Measurements from ENCODE around the gene HVCN1. TPM values are rescaled to one million over a fixed set of nuclear protein-coding genes. Genes with fewer than 3 reads are reported as not detected.

Gene HVCN1, protein sequence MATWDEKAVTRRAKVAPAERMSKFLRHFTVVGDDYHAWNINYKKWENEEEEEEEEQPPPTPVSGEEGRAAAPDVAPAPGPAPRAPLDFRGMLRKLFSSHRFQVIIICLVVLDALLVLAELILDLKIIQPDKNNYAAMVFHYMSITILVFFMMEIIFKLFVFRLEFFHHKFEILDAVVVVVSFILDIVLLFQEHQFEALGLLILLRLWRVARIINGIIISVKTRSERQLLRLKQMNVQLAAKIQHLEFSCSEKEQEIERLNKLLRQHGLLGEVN
- total RNA-seq = 6.8 TPM

DNA sequence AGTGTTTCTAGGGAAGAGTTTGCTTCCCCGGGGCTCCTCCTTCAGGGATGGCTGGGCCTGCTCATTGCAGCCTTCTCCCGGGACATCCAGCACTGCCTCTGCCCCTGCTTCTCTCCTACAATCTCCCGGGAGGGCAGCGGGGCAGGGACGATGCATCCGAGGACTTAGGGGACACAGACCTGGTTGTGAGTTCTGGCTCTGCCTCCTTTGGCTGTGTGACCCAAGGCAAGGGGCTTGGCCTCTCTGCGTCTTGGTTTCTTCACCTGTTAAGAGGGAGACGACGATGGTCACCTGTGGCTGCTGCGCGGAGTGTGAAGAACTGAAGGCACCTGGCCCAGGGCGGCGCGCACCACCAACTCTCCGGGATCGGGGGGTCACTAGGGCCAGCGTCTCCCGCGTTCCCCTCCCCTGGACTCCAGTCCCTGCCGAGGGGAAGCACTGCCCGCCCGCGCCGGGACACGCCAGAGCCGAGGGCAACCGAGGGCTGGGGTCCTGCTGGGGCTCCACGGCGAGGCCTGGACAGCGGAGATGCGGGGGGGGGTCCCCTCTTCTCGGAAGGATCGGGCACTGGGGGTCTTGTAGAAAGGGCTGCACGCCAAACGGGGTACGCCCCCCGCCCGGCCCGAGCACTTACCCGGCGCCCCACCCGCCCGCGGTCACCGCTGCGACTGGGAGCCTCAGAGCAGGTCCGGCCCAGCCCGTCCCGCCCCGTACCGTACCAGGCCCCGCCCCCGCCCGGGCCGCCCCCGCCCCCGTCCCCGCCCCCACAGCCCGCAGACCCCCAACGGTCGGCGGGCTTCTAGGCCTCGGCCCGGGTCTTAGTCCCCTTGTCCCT lies at the start of gene HVCN1:
Gene HVCN1, minus strand, starts transcription at position 670 of the 835 bp plus-strand sequence. CDS start 5,870 bp downstream, outside the sequence.

DNA sequence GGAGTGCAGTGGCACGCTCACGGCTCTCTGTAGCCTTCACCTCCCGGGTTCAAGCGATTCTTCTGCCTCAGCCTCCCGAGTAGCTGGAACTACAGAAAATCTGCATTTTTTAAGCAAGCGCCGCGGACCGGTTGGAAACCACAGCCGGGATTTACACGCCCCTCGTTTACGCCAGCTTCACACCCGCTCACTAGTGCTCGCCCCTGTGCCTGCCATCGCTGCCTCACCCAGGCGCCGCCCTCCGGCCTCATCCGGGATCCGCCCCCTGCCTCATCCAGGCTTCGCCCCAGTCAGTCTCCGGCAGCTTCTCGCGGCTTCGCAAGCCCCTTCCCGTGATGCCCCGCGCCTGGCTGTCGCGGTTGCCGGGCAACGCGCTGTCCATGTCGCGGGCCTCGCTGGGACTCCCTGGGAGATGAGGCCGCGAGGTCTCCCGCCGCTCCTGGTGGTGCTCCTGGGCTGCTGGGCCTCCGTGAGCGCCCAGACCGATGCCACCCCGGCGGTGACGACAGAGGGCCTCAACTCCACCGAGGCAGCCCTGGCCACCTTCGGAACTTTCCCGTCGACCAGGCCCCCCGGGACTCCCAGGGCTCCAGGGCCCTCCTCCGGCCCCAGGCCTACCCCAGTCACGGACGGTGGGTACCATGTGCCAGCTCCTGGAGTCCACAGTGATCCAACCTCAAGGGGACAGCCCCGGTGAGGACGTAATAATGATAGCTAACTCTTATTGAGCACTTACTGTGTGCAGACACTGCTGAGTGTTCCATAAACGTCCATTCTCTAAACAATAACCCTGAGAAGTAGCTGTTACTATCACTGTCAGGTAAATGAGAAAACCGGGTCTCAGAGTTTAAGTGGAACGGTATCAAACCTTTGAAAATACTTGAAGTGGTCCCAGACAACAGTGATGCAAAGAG lies 74.9 kb downstream of the HVCN1 start, which contains the start of gene TCTN1:
Gene TCTN1, plus strand, starts transcription at position 359 of the 914 bp plus-strand sequence. Its CDS starts 54 bp downstream, at position 413.

Other genes starting within 250 kb of the HVCN1 start
- 195 TPM for gene ARPC3, start 238.8 kb downstream of the HVCN1 start, total RNA-seq
- gene GPN3, start 220.9 kb downstream of the HVCN1 start, total RNA-seq = 16.1 TPM
- gene FAM216A, start 220.3 kb downstream of the HVCN1 start, total RNA-seq = 16.7 TPM
- gene VPS29, start 187.0 kb downstream of the HVCN1 start, total RNA-seq = 107 TPM
- gene RAD9B, start 186.8 kb downstream of the HVCN1 start, total RNA-seq = 1.9 TPM
- gene PPTC7, start 105.8 kb downstream of the HVCN1 start, total RNA-seq = 16.7 TPM
- 49.9 TPM for gene TCTN1, start 75.0 kb downstream of the HVCN1 start, total RNA-seq
- gene PPP1CC, start 53.8 kb upstream of the HVCN1 start, total RNA-seq = 220 TPM
- gene CCDC63, start 157.9 kb upstream of the HVCN1 start, total RNA-seq = not detected
- 16.3 TPM for gene MYL2, start 231.5 kb upstream of the HVCN1 start, total RNA-seq